Tibial nerve (tissue), 4 donors: ENCODE results near the gene PLEKHB2.

Experiments used
- EP300 ChIP-seq, 2 donors: sonication (generic); formaldehyde crosslinking; IDR thresholded peaks; one replicate each; pipeline ENCODE4 v1.6.1; 2017; ENCODE audit warnings: antibody characterized with exemption in 2 of 2, mild to moderate bottlenecking in 1 of 2
- POLR2A ChIP-seq, 2 donors: fragments of 450-650 bp; IDR thresholded peaks; one replicate each; pipeline ENCODE4 v1.6.1; 2017; ENCODE audit warnings: antibody characterized with exemption in 2 of 2, mild to moderate bottlenecking in 2 of 2, moderate library complexity in 2 of 2
- TF ChIP-seq, protein P1 (sequence below), 5 experiments: fragments of 200-600 bp in 3 of 5; fragments of 450-650 bp in 2 of 5; sonication (generic) in 3 of 5; IDR thresholded peaks; one replicate each; pipeline ENCODE4 v1.5.1; 2016 to 2019; ENCODE audit warnings: antibody characterized with exemption in 5 of 5, mild to moderate bottlenecking in 3 of 5, moderate library complexity in 2 of 5

DNA sequence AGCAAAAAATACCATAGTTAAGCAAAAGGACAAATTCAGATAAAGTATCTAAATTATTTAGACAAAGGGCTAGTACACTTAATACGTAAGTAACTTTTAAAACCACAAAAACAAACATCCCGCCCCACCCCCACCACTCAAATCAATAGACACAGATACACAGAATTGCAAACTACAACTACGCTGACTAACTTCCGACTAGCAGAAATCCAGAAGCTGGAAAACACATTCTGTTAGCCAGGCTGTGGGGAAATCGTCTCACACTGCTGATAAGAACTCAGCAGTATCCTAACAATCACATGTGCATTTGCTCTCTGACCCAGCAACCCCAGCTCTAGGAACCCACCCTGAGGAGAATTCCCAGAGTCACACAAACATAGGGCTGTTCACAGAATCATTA is 28.4 kb upstream of the PLEKHB2 start:
- TF ChIP-seq, protein P1, sequence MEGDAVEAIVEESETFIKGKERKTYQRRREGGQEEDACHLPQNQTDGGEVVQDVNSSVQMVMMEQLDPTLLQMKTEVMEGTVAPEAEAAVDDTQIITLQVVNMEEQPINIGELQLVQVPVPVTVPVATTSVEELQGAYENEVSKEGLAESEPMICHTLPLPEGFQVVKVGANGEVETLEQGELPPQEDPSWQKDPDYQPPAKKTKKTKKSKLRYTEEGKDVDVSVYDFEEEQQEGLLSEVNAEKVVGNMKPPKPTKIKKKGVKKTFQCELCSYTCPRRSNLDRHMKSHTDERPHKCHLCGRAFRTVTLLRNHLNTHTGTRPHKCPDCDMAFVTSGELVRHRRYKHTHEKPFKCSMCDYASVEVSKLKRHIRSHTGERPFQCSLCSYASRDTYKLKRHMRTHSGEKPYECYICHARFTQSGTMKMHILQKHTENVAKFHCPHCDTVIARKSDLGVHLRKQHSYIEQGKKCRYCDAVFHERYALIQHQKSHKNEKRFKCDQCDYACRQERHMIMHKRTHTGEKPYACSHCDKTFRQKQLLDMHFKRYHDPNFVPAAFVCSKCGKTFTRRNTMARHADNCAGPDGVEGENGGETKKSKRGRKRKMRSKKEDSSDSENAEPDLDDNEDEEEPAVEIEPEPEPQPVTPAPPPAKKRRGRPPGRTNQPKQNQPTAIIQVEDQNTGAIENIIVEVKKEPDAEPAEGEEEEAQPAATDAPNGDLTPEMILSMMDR (IDR thresholded peaks at IDR 0.05) = no peak
- TF ChIP-seq POLR2A (IDR thresholded peaks at IDR 0.05) (no peak), EP300 (IDR thresholded peaks at IDR 0.05) (no peak)
